Activated naive CD8-positive, alpha-beta T cell treated with anti-CD3 and anti-CD28 coated beads for 36 hours (primary cell): ENCODE measurements around the gene CEP85. TPM values are rescaled to one million over a fixed set of nuclear protein-coding genes. Genes with fewer than 3 reads are reported as not detected.

ENCODE experiments used
- DNase-seq: peaks from one replicate; pipeline ENCODE4 v3.0.0; 2021
- H3K27ac Mint-ChIP-seq: one replicate; pipeline ENCODE4 v1.8.0; 2022; ENCODE audit warnings: mild to moderate bottlenecking, moderate library complexity, mixed read lengths
- H3K27me3 Mint-ChIP-seq: one replicate; pipeline ENCODE4 v1.8.0; 2022; ENCODE audit warnings: mild to moderate bottlenecking, mixed read lengths
- H3K36me3 Mint-ChIP-seq: one replicate; pipeline ENCODE4 v1.8.0; 2021; ENCODE audit warnings: mild to moderate bottlenecking, mixed read lengths
- H3K4me1 Mint-ChIP-seq: one replicate; pipeline ENCODE4 v1.8.0; 2021; ENCODE audit warnings: mixed read lengths
- H3K4me3 Mint-ChIP-seq: one replicate; pipeline ENCODE4 v1.8.0; 2022; ENCODE audit warnings: mild to moderate bottlenecking, moderate library complexity, mixed read lengths
- H3K9me3 Mint-ChIP-seq: one replicate; pipeline ENCODE4 v1.8.0; 2022; ENCODE audit warnings: mixed read lengths
- total RNA-seq, 2 experiments: library from RNA; stranded (reverse); gene quantifications; one replicate each; pipeline ENCODE4 v1.2.3, GENCODE V29; 2021

The CEP85 gene
- total RNA-seq, 2 experiments from 2014 or later = 28.1 to 29.6 TPM

GRCh38 chr1:26278724-26279455, 44.9 kb downstream of the CEP85 start:
- no peaks in the 10 kb centered on the region for H3K9me3 Mint-ChIP-seq
- peaks cover 62% of the 10 kb centered on the region for H3K36me3 Mint-ChIP-seq
- H3K27ac Mint-ChIP-seq = peak overlapping the region; percentile 96
- peak overlapping the region; percentile 91 for H3K4me3 Mint-ChIP-seq
- H3K4me1 Mint-ChIP-seq = peaks cover 80% of the 10 kb centered on the region
- no peaks in the 10 kb centered on the region for H3K27me3 Mint-ChIP-seq
- DNase-seq = peak; percentile 53

- H3K27ac Mint-ChIP-seq = peak within 1 kb of the TSS; percentile 99
- H3K4me3 Mint-ChIP-seq = peak within 1 kb of the TSS; percentile 91
- peak; percentile 92 for DNase-seq
- H3K27me3 Mint-ChIP-seq = no peaks in the 10 kb centered on the region
- peaks cover 66% of the 10 kb centered on the region for H3K36me3 Mint-ChIP-seq
- H3K4me1 Mint-ChIP-seq = peaks cover 82% of the 10 kb centered on the region
- no peaks in the 10 kb centered on the region for H3K9me3 Mint-ChIP-seq
Measured at GRCh38 chr1:26279456-26280332, 45.7 kb downstream of the CEP85 start, which contains the start of gene SH3BGRL3. SH3BGRL3 (plus strand) TSS chr1:26280086; CDS start chr1:26280156, 70 bp downstream.

- Mint-ChIP-seq H3K27me3 (no peaks in the 10 kb centered on the region), H3K4me1 (peaks cover 83% of the 10 kb centered on the region), H3K36me3 (peaks cover 73% of the 10 kb centered on the region), H3K4me3 (peak overlapping the region; percentile 91), H3K27ac (peak overlapping the region; percentile 99), H3K9me3 (peaks cover 2% of the 10 kb centered on the region)
- no peak for DNase-seq
Measured at GRCh38 chr1:26280333-26281042, 46.5 kb downstream of the CEP85 start.

GRCh38 chr1:26281091-26281958, 47.3 kb downstream of the CEP85 start:
- no peak for DNase-seq
- Mint-ChIP-seq H3K9me3 (peaks cover 2% of the 10 kb centered on the region), H3K27ac (peak overlapping the region; percentile 99), H3K4me1 (peaks cover 78% of the 10 kb centered on the region), H3K36me3 (peaks cover 72% of the 10 kb centered on the region), H3K27me3 (no peaks in the 10 kb centered on the region), H3K4me3 (peak overlapping the region; percentile 91)

- Mint-ChIP-seq H3K27me3 (no peaks in the 10 kb centered on the region), H3K9me3 (peaks cover 2% of the 10 kb centered on the region), H3K4me3 (peak overlapping the region; percentile 91), H3K36me3 (peaks cover 68% of the 10 kb centered on the region), H3K27ac (peak overlapping the region; percentile 99), H3K4me1 (peaks cover 78% of the 10 kb centered on the region)
- DNase-seq = no peak
Measured at GRCh38 chr1:26281971-26282370, 48.0 kb downstream of the CEP85 start.

- Mint-ChIP-seq H3K27ac (peak overlapping the region; percentile 99), H3K9me3 (peaks cover 2% of the 10 kb centered on the region), H3K36me3 (peaks cover 66% of the 10 kb centered on the region), H3K4me1 (peaks cover 78% of the 10 kb centered on the region), H3K4me3 (peak overlapping the region; percentile 84), H3K27me3 (no peaks in the 10 kb centered on the region)
- no peak for DNase-seq
Measured at GRCh38 chr1:26282401-26282918, 48.5 kb downstream of the CEP85 start.

GRCh38 chr1:26283279-26283853, 49.4 kb downstream of the CEP85 start:
- peaks cover 58% of the 10 kb centered on the region for H3K36me3 Mint-ChIP-seq
- peak overlapping the region; percentile 84 for H3K4me3 Mint-ChIP-seq
- H3K27me3 Mint-ChIP-seq = no peaks in the 10 kb centered on the region

GRCh38 chr1:26283871-26284596, 50.0 kb downstream of the CEP85 start:
- Mint-ChIP-seq H3K27ac (peak overlapping the region; percentile 99), H3K27me3 (no peaks in the 10 kb centered on the region), H3K9me3 (peaks cover 2% of the 10 kb centered on the region), H3K36me3 (peaks cover 53% of the 10 kb centered on the region), H3K4me1 (peaks cover 78% of the 10 kb centered on the region), H3K4me3 (peak overlapping the region; percentile 84)
- no peak for DNase-seq

More at GRCh38 chr1:26283279-26283853, 49.4 kb downstream of the CEP85 start:
- peak overlapping the region; percentile 99 for H3K27ac Mint-ChIP-seq
- DNase-seq = no peak
- H3K9me3 Mint-ChIP-seq = peaks cover 2% of the 10 kb centered on the region
- peaks cover 78% of the 10 kb centered on the region for H3K4me1 Mint-ChIP-seq

- Mint-ChIP-seq H3K9me3 (peaks cover 2% of the 10 kb centered on the region), H3K4me3 (peak overlapping the region; percentile 84), H3K27ac (peak overlapping the region; percentile 99), H3K4me1 (peaks cover 82% of the 10 kb centered on the region), H3K27me3 (no peaks in the 10 kb centered on the region), H3K36me3 (peaks cover 46% of the 10 kb centered on the region)
- peak; percentile 95 for DNase-seq
Measured at GRCh38 chr1:26284597-26285347, 50.8 kb downstream of the CEP85 start.

GRCh38 chr1:26285366-26286063, 51.5 kb downstream of the CEP85 start:
- Mint-ChIP-seq H3K9me3 (peaks cover 2% of the 10 kb centered on the region), H3K36me3 (peaks cover 49% of the 10 kb centered on the region), H3K27ac (peak overlapping the region; percentile 99), H3K4me1 (peaks cover 89% of the 10 kb centered on the region), H3K4me3 (no peak overlapping the region), H3K27me3 (no peaks in the 10 kb centered on the region)
- peak; percentile 55 for DNase-seq

- Mint-ChIP-seq H3K27me3 (no peaks in the 10 kb centered on the region), H3K36me3 (peaks cover 45% of the 10 kb centered on the region), H3K27ac (peak overlapping the region; percentile 97), H3K4me1 (peaks cover 91% of the 10 kb centered on the region), H3K4me3 (no peak overlapping the region), H3K9me3 (peaks cover 2% of the 10 kb centered on the region)
- no peak for DNase-seq
Measured at GRCh38 chr1:26286064-26286416, 52.0 kb downstream of the CEP85 start.

- peaks cover 2% of the 10 kb centered on the region for H3K9me3 Mint-ChIP-seq
Measured at GRCh38 chr1:26287033-26287711, 53.2 kb downstream of the CEP85 start.

More at GRCh38 chr1:26287033-26287711, 53.2 kb downstream of the CEP85 start:
- peaks cover 91% of the 10 kb centered on the region for H3K4me1 Mint-ChIP-seq
- peaks cover 41% of the 10 kb centered on the region for H3K36me3 Mint-ChIP-seq
- H3K27me3 Mint-ChIP-seq = no peaks in the 10 kb centered on the region
- DNase-seq = peak; percentile 75
- peak overlapping the region; percentile 97 for H3K27ac Mint-ChIP-seq
- H3K4me3 Mint-ChIP-seq = peak overlapping the region; percentile 61
